Smooth muscle cell (in vitro differentiated cells): ENCODE data around the gene GAPDHS. TPM values are rescaled to one million over a fixed set of nuclear protein-coding genes. Genes with fewer than 3 reads are reported as not detected.

Experiments
- DNase-seq: peaks from one replicate; lab custom pipeline; 2025; ENCODE audit not compliant: unreplicated experiment; lab: John Stamatoyannopoulos, UW
- H2AFZ ChIP-seq: fragments of 200-600 bp; sonication (generic); 2 replicates; pipeline ENCODE4 v1.6.0; 2016; ENCODE audit warnings: antibody characterized with exemption, low read depth, mild to moderate bottlenecking
- H3F3A ChIP-seq: fragments of 200-600 bp; sonication (generic); 2 replicates; pipeline ENCODE4 v1.6.0; 2017; ENCODE audit warnings: antibody characterized with exemption, low read depth
- H3K27ac ChIP-seq: fragments of 200-600 bp; sonication (generic); 2 replicates; pipeline ENCODE4 v1.5.1; 2016; ENCODE audit warnings: low read depth, mild to moderate bottlenecking
- H3K27me3 ChIP-seq: fragments of 200-600 bp; sonication (generic); 2 replicates; pipeline ENCODE4 v1.6.1; 2016; ENCODE audit warnings: low read depth, mild to moderate bottlenecking
- H3K36me3 ChIP-seq: fragments of 200-600 bp; sonication (generic); 2 replicates; pipeline ENCODE4 v1.5.1; 2016; ENCODE audit warnings: low read depth
- H3K4me1 ChIP-seq: fragments of 200-600 bp; sonication (generic); 2 replicates; pipeline ENCODE4 v1.5.1; 2016; ENCODE audit warnings: low read depth
- H3K4me2 ChIP-seq: fragments of 200-600 bp; sonication (generic); 2 replicates; pipeline ENCODE4 v1.6.0; 2016; ENCODE audit warnings: mild to moderate bottlenecking
- H3K4me3 ChIP-seq: fragments of 200-600 bp; sonication (generic); 2 replicates; pipeline ENCODE4 v1.5.1; 2016; ENCODE audit warnings: mild to moderate bottlenecking
- H3K79me2 ChIP-seq: fragments of 200-600 bp; sonication (generic); 2 replicates; pipeline ENCODE4 v1.6.0; 2016; ENCODE audit warnings: low read depth, mild to moderate bottlenecking
- H3K9ac ChIP-seq: fragments of 200-600 bp; sonication (generic); 2 replicates; pipeline ENCODE4 v1.6.0; 2016; ENCODE audit warnings: low read depth
- H3K9me3 ChIP-seq: fragments of 200-600 bp; sonication (generic); replicated peaks from 2 replicates; pipeline ENCODE4 v1.5.1; 2016; ENCODE audit warnings: low read depth
- H4K20me1 ChIP-seq: fragments of 200-600 bp; sonication (generic); 2 replicates; pipeline ENCODE4 v1.6.0; 2016; ENCODE audit warnings: low read depth
- WGBS: methylation state at CpG from one replicate; pipeline ENCODE4 v1.1.7; 2016; ENCODE audit warnings: low lambda C conversion rate; 5-methylcytosine and 5-hydroxymethylcytosine counted together
- polyA plus RNA-seq: library from polyadenylated mRNA; unstranded; fragments of >200 nt; fragmentation: Nextera tagmentation; extraction: Ambion mirVana; gene quantifications from 2 replicates; pipeline ENCODE4 v1.2.1, GENCODE V29; 2016
- total RNA-seq: library from RNA; depleted of rRNA; stranded (reverse); fragments of >200 nt; gene quantifications from 2 replicates; pipeline ENCODE4 v1.2.3, GENCODE V29; 2014
- TF ChIP-seq, protein P1 (sequence below): fragments of 200-600 bp; sonication (generic); IDR thresholded peaks from 2 replicates; pipeline ENCODE4 v1.5.1; 2017; ENCODE audit warnings: borderline replicate concordance, mild to moderate bottlenecking, antibody characterized with exemption; ENCODE audit not compliant: insufficient read depth, poor library complexity, severe bottlenecking

Gene GAPDHS
- total and polyA plus RNA-seq, 2 experiments from 2014 or later = 0.16 TPM; not detected in 1

DNA sequence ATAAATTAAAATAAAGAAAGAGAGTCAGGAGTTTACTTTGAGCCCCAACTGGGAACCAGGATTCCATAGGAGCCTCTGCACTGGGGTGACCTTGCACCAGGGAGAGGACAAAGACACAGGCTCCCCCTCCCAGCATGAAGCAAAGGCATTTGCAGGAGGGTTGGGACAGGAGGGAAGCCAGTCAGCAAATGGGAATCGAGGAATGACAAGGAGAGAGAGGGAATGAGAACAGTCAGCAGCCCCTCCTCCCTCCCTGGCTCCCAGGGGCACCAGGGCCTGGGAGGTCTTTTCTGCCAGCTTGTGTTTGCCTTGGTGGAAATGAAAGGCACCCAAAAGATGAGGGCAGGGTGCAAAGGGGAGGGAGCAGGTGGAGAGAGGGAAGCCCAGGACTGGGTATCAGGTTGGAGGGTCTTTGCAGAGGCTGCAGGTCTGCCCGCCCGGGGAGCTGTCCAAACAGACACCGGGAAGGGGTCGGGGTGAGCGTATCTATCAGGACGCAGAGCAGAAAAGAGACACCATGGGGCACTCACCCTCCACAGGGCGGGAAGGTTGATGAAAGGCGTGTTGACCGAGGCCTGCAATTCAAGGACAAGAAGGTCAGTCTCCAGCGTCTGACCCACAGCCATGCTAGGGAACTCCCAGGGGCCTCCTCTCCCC, 8.9 kb upstream of the GAPDHS start:
- Histone ChIP-seq H3K27me3 (peaks cover 6% of the 10 kb centered on the region), H3K36me3 (no peaks in the 10 kb centered on the region), H3K4me1 (no peaks in the 10 kb centered on the region), H3F3A (no peaks in the 10 kb centered on the region), H3K27ac (no peak overlapping the region), H3K4me2 (no peak overlapping the region), H3K4me3 (no peak overlapping the region), H4K20me1 (no peaks in the 10 kb centered on the region), H3K9ac (no peak overlapping the region), H3K9me3 (no peaks in the 10 kb centered on the region), H3K79me2 (no peaks in the 10 kb centered on the region), H2AFZ (no peak overlapping the region)
- no peak for DNase-seq
- WGBS = 40% methylated on average over 11 of the region's 11 CpGs
- TF ChIP-seq, protein P1, sequence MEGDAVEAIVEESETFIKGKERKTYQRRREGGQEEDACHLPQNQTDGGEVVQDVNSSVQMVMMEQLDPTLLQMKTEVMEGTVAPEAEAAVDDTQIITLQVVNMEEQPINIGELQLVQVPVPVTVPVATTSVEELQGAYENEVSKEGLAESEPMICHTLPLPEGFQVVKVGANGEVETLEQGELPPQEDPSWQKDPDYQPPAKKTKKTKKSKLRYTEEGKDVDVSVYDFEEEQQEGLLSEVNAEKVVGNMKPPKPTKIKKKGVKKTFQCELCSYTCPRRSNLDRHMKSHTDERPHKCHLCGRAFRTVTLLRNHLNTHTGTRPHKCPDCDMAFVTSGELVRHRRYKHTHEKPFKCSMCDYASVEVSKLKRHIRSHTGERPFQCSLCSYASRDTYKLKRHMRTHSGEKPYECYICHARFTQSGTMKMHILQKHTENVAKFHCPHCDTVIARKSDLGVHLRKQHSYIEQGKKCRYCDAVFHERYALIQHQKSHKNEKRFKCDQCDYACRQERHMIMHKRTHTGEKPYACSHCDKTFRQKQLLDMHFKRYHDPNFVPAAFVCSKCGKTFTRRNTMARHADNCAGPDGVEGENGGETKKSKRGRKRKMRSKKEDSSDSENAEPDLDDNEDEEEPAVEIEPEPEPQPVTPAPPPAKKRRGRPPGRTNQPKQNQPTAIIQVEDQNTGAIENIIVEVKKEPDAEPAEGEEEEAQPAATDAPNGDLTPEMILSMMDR = no peak

- Histone ChIP-seq H3K9me3 (no peaks in the 10 kb centered on the region), H3K4me2 (no peak overlapping the region), H3K4me1 (no peaks in the 10 kb centered on the region), H3K36me3 (no peaks in the 10 kb centered on the region), H2AFZ (no peak overlapping the region), H4K20me1 (no peaks in the 10 kb centered on the region), H3K4me3 (no peak overlapping the region), H3F3A (no peaks in the 10 kb centered on the region), H3K79me2 (no peaks in the 10 kb centered on the region), H3K27me3 (peaks cover 6% of the 10 kb centered on the region), H3K27ac (no peak overlapping the region), H3K9ac (no peak overlapping the region)
- TF ChIP-seq, protein P1 = no peak
- WGBS = 92% methylated on average over 4 of the region's 4 CpGs
- DNase-seq = no peak
Observed at GRCh38 chr19:35525873-35526272, 7.4 kb upstream of the GAPDHS start.

GRCh38 chr19:35528218-35529038, 4.8 kb upstream of the GAPDHS start, which contains the start of gene SBSN:
SBSN (minus strand) TSS chr19:35528311; CDS start chr19:35528281, 30 bp downstream.
- peaks cover 6% of the 10 kb centered on the region for H3K27me3 ChIP-seq
- H2AFZ ChIP-seq = no peak within 1 kb of the TSS
- WGBS = 80% methylated on average over 11 of the region's 11 CpGs
- no peak within 1 kb of the TSS for H3K27ac ChIP-seq
- no peak for DNase-seq
- no peaks in the 10 kb centered on the region for H3K9me3 ChIP-seq
- no peaks in the 10 kb centered on the region for H3K79me2 ChIP-seq
- H3F3A ChIP-seq = no peaks in the 10 kb centered on the region
- TF ChIP-seq, protein P1 = no peak
- H3K9ac ChIP-seq = no peak within 1 kb of the TSS
- H3K4me2 ChIP-seq = no peak within 1 kb of the TSS
- H3K36me3 ChIP-seq = no peaks in the 10 kb centered on the region
- no peaks in the 10 kb centered on the region for H4K20me1 ChIP-seq
- no peak within 1 kb of the TSS for H3K4me3 ChIP-seq
- H3K4me1 ChIP-seq = peaks cover 4% of the 10 kb centered on the region
